Measurements from ENCODE around the gene STK16. TPM values are rescaled to one million over a fixed set of nuclear protein-coding genes. Genes with fewer than 3 reads are reported as not detected.

Gene STK16
- total RNA-seq, 2 experiments from 2014 or later: 11.2 to 14.1 TPM

DNA sequence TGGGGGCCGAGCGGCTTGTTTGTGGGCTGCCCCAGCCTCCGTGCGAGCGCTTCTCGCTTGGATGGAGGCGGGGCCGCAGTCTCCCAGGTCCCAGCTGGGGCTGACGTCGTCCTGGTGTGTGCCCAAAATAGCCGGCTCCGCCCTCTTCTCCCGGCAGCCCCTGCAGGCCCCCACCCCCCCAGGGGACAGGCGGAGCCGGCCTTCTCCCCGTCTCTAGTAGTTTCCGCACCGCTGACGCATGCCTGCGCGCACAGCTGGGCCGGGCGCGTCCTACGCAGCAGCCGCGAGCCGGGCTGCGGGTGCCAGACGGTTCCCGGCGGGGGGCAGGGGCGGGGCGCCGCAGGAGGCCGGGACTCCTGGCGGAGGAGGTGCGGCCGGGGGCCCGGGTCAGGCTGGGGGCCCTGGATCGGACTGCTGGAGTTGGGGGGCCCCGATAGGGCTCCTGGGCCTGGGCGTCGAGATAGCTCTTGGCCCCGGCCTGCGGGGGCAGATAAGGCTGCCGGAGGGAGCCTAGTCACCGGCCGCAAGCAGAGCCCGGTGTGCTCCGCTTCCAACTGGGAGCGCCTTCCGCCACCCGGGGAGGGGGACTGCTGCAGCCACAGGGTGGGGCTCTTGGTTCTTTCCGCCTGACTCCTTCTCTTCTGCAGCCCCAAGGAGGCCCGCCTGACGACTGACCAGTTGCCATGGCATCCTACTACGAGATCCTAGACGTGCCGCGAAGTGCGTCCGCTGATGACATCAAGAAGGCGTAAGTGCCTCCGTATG lies 34.1 kb downstream of the STK16 start, which contains the start of gene DNAJB2:
DNAJB2 (plus strand) TSS at position 216 of the 765 bp plus-strand sequence; CDS start at position 684, 468 bp downstream.
- H3K4me1 ChIP-seq (ENCODE audit: insufficient read depth, low read length): peaks cover 43% of the 10 kb centered on the region

DNA sequence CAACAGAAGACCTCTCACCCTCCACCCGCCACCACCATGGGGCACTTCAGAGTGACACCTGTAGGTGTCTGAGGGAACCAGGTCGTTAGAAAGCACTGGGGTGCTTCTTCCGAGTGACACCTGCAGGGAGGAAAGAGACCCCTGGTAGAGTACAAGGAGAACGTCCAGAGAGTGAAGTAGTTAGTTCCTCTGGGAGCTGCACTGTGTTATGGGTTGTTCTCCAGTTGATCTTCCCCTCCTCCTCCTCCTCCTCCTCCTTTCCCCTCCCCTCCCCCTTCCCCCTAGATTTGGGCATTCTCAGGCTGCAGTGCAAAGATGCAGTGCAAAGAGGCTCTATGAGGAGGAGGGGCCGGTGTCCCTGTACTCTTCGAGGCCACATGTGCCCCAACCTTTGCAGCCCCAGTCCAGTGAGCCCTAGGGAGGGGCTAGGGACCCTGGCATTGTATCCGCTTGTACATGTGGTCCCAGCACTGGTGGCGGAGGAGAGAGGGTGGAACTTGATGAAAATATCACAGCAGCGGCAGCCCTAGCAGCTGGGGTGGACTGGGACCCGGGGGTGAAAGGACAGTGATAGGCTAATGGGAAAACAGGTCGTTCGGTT lies 34.7 kb downstream of the STK16 start:
- H3K36me3 Mint-ChIP-seq (ENCODE audit: low read depth): peaks cover 51% of the 10 kb centered on the region
- H3K27me3 ChIP-seq (ENCODE audit: control insufficient read depth in 1 of 2, insufficient read depth in 2 of 2, low read length in 2 of 2): no peaks in the 10 kb centered on the region
- H3K27ac ChIP-seq (ENCODE audit: low read depth in 1 of 2, low read length in 2 of 2): peak overlapping the region; percentile 95 to 97
- ATAC-seq (ENCODE audit: poor library complexity): no peak
- ChIA-PET POLR2A (interaction anchor here (0.6 to 7.5 kb wide), 16 partner anchors 11 to 620 kb away, joined by 3 to 202 read pairs (median 8); partner anchors contain the start of genes ABCB6, ANKZF1, ATG9A and BCS1L), CTCF (interaction anchor here (1.2 to 12.0 kb wide), 6 partner anchors 15 to 108 kb away, joined by 3 to 190 read pairs (median 6); partner anchors contain the start of genes DNPEP, TUBA4A and TUBA4B)
- no peaks in the 10 kb centered on the region for H3K9me3 Mint-ChIP-seq
- H3K36me3 ChIP-seq (ENCODE audit: insufficient read depth, low read length): peaks cover 48% of the 10 kb centered on the region
- H3K4me1 Mint-ChIP-seq (ENCODE audit: low read depth): peaks cover 43% of the 10 kb centered on the region
- peak overlapping the region; percentile 97 for H3K4me3 Mint-ChIP-seq
- peaks cover 43% of the 10 kb centered on the region for H3K4me1 ChIP-seq (ENCODE audit: insufficient read depth, low read length)
- H3K4me3 ChIP-seq (ENCODE audit: low read length): peak overlapping the region; percentile 66
- no peaks in the 10 kb centered on the region for H3K9me3 ChIP-seq (ENCODE audit: control insufficient read depth in 1 of 2, insufficient read depth in 1 of 2, low read length in 2 of 2)
- no peaks in the 10 kb centered on the region for H3K27me3 Mint-ChIP-seq
- TF ChIP-seq, protein P1, sequence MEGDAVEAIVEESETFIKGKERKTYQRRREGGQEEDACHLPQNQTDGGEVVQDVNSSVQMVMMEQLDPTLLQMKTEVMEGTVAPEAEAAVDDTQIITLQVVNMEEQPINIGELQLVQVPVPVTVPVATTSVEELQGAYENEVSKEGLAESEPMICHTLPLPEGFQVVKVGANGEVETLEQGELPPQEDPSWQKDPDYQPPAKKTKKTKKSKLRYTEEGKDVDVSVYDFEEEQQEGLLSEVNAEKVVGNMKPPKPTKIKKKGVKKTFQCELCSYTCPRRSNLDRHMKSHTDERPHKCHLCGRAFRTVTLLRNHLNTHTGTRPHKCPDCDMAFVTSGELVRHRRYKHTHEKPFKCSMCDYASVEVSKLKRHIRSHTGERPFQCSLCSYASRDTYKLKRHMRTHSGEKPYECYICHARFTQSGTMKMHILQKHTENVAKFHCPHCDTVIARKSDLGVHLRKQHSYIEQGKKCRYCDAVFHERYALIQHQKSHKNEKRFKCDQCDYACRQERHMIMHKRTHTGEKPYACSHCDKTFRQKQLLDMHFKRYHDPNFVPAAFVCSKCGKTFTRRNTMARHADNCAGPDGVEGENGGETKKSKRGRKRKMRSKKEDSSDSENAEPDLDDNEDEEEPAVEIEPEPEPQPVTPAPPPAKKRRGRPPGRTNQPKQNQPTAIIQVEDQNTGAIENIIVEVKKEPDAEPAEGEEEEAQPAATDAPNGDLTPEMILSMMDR (IDR thresholded peaks at IDR 0.05): no peak
- DNase-seq: peak in 1 of 14 experiments; percentile 23
- peak overlapping the region; percentile 98 for H3K27ac Mint-ChIP-seq
- intact Hi-C loops (cut with DNase I, micrococcal nuclease): loop anchor here (1.0 to 5.0 kb wide), 8 partner anchors 15 to 107 kb away; partner anchors contain the start of genes DNPEP (in 2 of the 2), ANKZF1 (in 1 of the 2), ATG9A (in 1 of the 2) and CNPPD1 (in 1 of the 2)

More for the DNA sequence above, 34.1 kb downstream of the STK16 start, which contains the start of gene DNAJB2:
- ATAC-seq (ENCODE audit: poor library complexity): peak; percentile 76
- Mint-ChIP-seq H3K4me1 (ENCODE audit: low read depth) (peaks cover 43% of the 10 kb centered on the region), H3K36me3 (ENCODE audit: low read depth) (peaks cover 48% of the 10 kb centered on the region), H3K9me3 (no peaks in the 10 kb centered on the region), H3K4me3 (peak within 1 kb of the TSS; percentile 97), H3K27ac (peak within 1 kb of the TSS; percentile 98), H3K27me3 (no peaks in the 10 kb centered on the region)
- POLR2A ChIA-PET: interaction anchor here (0.6 to 7.5 kb wide), 25 partner anchors 10 to 988 kb away, joined by 3 to 202 read pairs (median 4); partner anchors contain the start of genes ABCB6, ANKZF1, ATG9A and BCS1L
- no peaks in the 10 kb centered on the region for H3K9me3 ChIP-seq (ENCODE audit: control insufficient read depth in 1 of 2, insufficient read depth in 1 of 2, low read length in 2 of 2)
- TF ChIP-seq, protein P1 (IDR thresholded peaks at IDR 0.05): no peak
- intact Hi-C loops (cut with DNase I, micrococcal nuclease): loop anchor here (1.0 to 5.0 kb wide), 8 partner anchors 16 to 108 kb away; partner anchors contain the start of genes DNPEP (in 2 of the 2), ANKZF1 (in 1 of the 2), ATG9A (in 1 of the 2) and CNPPD1 (in 1 of the 2)
- H3K36me3 ChIP-seq (ENCODE audit: insufficient read depth, low read length): peaks cover 41% of the 10 kb centered on the region
- H3K27me3 ChIP-seq (ENCODE audit: control insufficient read depth in 1 of 2, insufficient read depth in 2 of 2, low read length in 2 of 2): no peaks in the 10 kb centered on the region
- peak within 1 kb of the TSS; percentile 66 for H3K4me3 ChIP-seq (ENCODE audit: low read length)
- CTCF ChIA-PET: interaction anchor here (1.2 to 12.0 kb wide), 8 partner anchors 15 to 119 kb away, joined by 3 to 190 read pairs (median 6); partner anchors contain the start of genes ANKZF1, ATG9A, DNPEP and NHEJ1
- peak; percentile 96 to 100 (median 98) for DNase-seq
- H3K27ac ChIP-seq (ENCODE audit: low read depth in 1 of 2, low read length in 2 of 2): peak within 1 kb of the TSS; percentile 95 to 97

DNA sequence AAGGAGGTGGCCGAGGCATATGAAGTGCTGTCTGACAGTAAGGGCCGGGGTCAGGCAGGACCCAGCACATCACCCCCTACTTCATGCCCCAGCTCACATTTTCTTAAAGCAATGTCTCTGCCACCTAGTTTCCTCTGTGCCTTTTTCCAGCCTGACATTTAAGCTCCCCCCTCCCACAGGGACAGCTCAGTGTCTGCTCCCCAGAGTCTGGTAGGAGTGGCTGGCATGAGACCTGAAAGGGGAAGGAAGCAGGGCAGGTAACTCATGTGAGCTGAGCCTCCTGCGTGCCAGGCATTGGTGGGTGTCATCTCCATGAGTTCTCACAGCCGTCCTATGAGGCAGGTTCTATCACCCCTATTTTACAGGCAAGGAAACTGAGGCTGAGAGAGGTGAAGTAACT lies 35.4 kb downstream of the STK16 start:
- H3K4me3 ChIP-seq (ENCODE audit: low read length): no peak overlapping the region
- POLR2A ChIA-PET: interaction anchor here (0.6 to 7.5 kb wide), 3 partner anchors 14 to 593 kb away, joined by 3 to 202 read pairs (median 7); partner anchors contain the start of genes TUBA4A and TUBA4B
- H3K27me3 ChIP-seq (ENCODE audit: control insufficient read depth in 1 of 2, insufficient read depth in 2 of 2, low read length in 2 of 2): no peaks in the 10 kb centered on the region
- no peaks in the 10 kb centered on the region for H3K9me3 Mint-ChIP-seq
- no peaks in the 10 kb centered on the region for H3K27me3 Mint-ChIP-seq
- H3K36me3 Mint-ChIP-seq (ENCODE audit: low read depth): peaks cover 57% of the 10 kb centered on the region
- no peak for ATAC-seq (ENCODE audit: poor library complexity)
- H3K4me1 ChIP-seq (ENCODE audit: insufficient read depth, low read length): peaks cover 43% of the 10 kb centered on the region
- H3K9me3 ChIP-seq (ENCODE audit: control insufficient read depth in 1 of 2, insufficient read depth in 1 of 2, low read length in 2 of 2): no peaks in the 10 kb centered on the region
- TF ChIP-seq, protein P1 (IDR thresholded peaks at IDR 0.05): no peak
- intact Hi-C loops (cut with DNase I, micrococcal nuclease): loop anchor here in 1 of 2 experiments (1.0 kb wide), 1 partner anchor 12 kb away; no protein-coding TSS in a partner anchor
- H3K4me3 Mint-ChIP-seq: peak overlapping the region; percentile 38
- peak overlapping the region in 1 of 2 donors; percentile 97 for H3K27ac ChIP-seq (ENCODE audit: low read depth in 1 of 2, low read length in 2 of 2)
- CTCF ChIA-PET: interaction anchor here (1.2 to 12.0 kb wide), 3 partner anchors 14 to 76 kb away, joined by 3 to 190 read pairs (median 50); partner anchors contain the start of genes TUBA4A and TUBA4B
- H3K27ac Mint-ChIP-seq: peak overlapping the region; percentile 98
- peaks cover 54% of the 10 kb centered on the region for H3K36me3 ChIP-seq (ENCODE audit: insufficient read depth, low read length)
- no peak for DNase-seq
- H3K4me1 Mint-ChIP-seq (ENCODE audit: low read depth): peaks cover 43% of the 10 kb centered on the region
